ENCODE data around the gene ZNF446. TPM values are rescaled to one million over a fixed set of nuclear protein-coding genes. Genes with fewer than 3 reads are reported as not detected.
"Not testable (repeated sequence)": the region's sequence is repeated elsewhere in the genome, so short reads cannot be mapped to it uniquely, and the experiment has no call there.

The ZNF446 gene
- total RNA-seq, 1 donor from 2014 or later, result 42.7 TPM

GRCh38 chr19:58468216-58468839, 7.8 kb upstream of the ZNF446 start:
- intact Hi-C loops (cut with DNase I), result no loop called here
- H3K27ac ChIP-seq, result no peak overlapping the region
- no peak for DNase-seq (ENCODE audit: low spot score in 2 of 2)
- H3K36me3 ChIP-seq, result peaks cover 20 to 38% of the 10 kb centered on the region in 2 donors
- no peaks in the 10 kb centered on the region for H3K27me3 ChIP-seq
- no peak for TF ChIP-seq CTCF (IDR thresholded peaks at IDR 0.05)
- H3K4me3 ChIP-seq, result peak overlapping the region in 1 of 2 donors; percentile 11
- no peaks in the 10 kb centered on the region for H3K9me3 ChIP-seq
- H3K4me1 ChIP-seq, result peaks cover 0 to 10% of the 10 kb centered on the region in 2 donors

- Histone ChIP-seq H3K4me3 (no peak overlapping the region), H3K9me3 (no peaks in the 10 kb centered on the region), H3K36me3 (peaks cover 20 to 42% of the 10 kb centered on the region in 2 donors), H3K27ac (no peak overlapping the region), H3K4me1 (peaks cover 0 to 10% of the 10 kb centered on the region in 2 donors), H3K27me3 (no peaks in the 10 kb centered on the region)
- intact Hi-C loops (cut with DNase I), result no loop called here
- no peak for DNase-seq (ENCODE audit: low spot score in 2 of 2)
- no peak for TF ChIP-seq CTCF (IDR thresholded peaks at IDR 0.05)
Observed at GRCh38 chr19:58469241-58470013, 6.7 kb upstream of the ZNF446 start.

GRCh38 chr19:58470837-58471543, 5.2 kb upstream of the ZNF446 start:
- intact Hi-C loops (cut with DNase I); DNase-seq (ENCODE audit: low spot score in 2 of 2); H3K4me3 ChIP-seq; H3K27ac ChIP-seq; H3K9me3 ChIP-seq; H3K27me3 ChIP-seq: not testable (repeated sequence)
- H3K4me1 ChIP-seq, result peaks cover 3 to 17% of the 10 kb centered on the region in 2 donors
- H3K36me3 ChIP-seq, result peaks cover 20 to 42% of the 10 kb centered on the region in 2 donors

GRCh38 chr19:58471736-58472135, 4.4 kb upstream of the ZNF446 start:
- H3K27me3 ChIP-seq, result no peaks in the 10 kb centered on the region

GRCh38 chr19:58473775-58474174, 2.4 kb upstream of the ZNF446 start:
- peaks cover 3 to 15% of the 10 kb centered on the region in 2 donors for H3K4me1 ChIP-seq
- H3K4me3 ChIP-seq, result no peak overlapping the region
- H3K9me3 ChIP-seq, result no peaks in the 10 kb centered on the region
- H3K27me3 ChIP-seq, result no peaks in the 10 kb centered on the region
- intact Hi-C loops (cut with DNase I), result no loop called here
- TF ChIP-seq CTCF (IDR thresholded peaks at IDR 0.05), result no peak
- peaks cover 21 to 42% of the 10 kb centered on the region in 2 donors for H3K36me3 ChIP-seq
- no peak overlapping the region for H3K27ac ChIP-seq
- no peak for DNase-seq (ENCODE audit: low spot score in 2 of 2)

More at GRCh38 chr19:58471736-58472135, 4.4 kb upstream of the ZNF446 start:
- no peak overlapping the region for H3K4me3 ChIP-seq
- intact Hi-C loops (cut with DNase I), result no loop called here
- DNase-seq (ENCODE audit: low spot score in 2 of 2), result no peak
- peaks cover 20 to 42% of the 10 kb centered on the region in 2 donors for H3K36me3 ChIP-seq
- H3K4me1 ChIP-seq, result peaks cover 3 to 17% of the 10 kb centered on the region in 2 donors
- no peaks in the 10 kb centered on the region for H3K9me3 ChIP-seq
- no peak for TF ChIP-seq CTCF (IDR thresholded peaks at IDR 0.05)
- no peak overlapping the region for H3K27ac ChIP-seq
